BE2C (cell line): ENCODE results near the gene GBA3.

ENCODE experiments used
- DNase-seq: peaks from one replicate; pipeline ENCODE4 v3.0.0-alpha.2; 2020
- H3K27me3 ChIP-seq: fragments of 250-450 bp; sonication (Bioruptor Pico); 2 replicates; pipeline ENCODE4 v1.5.1; 2020; ENCODE audit warnings: mild to moderate bottlenecking
- H3K36me3 ChIP-seq: fragments of 250-450 bp; sonication (Bioruptor Pico); 2 replicates; pipeline ENCODE4 v1.5.1; 2020; ENCODE audit warnings: mild to moderate bottlenecking
- H3K4me1 ChIP-seq: fragments of 250-450 bp; sonication (Bioruptor Pico); 2 replicates; pipeline ENCODE4 v1.5.1; 2020
- H3K4me3 ChIP-seq: 2 replicates; pipeline ENCODE4 v1.5.1; 2011; ENCODE audit warnings: low read depth, low read length
- H3K9me3 ChIP-seq: fragments of 250-450 bp; sonication (Bioruptor Pico); 2 replicates; pipeline ENCODE4 v1.5.1; 2020
- CTCF ChIP-seq: IDR thresholded peaks from 2 replicates; pipeline ENCODE4 v1.5.1; 2012; ENCODE audit warnings: mild to moderate bottlenecking, low read depth, low read length

The GBA3 gene

GRCh38 chr4:22787753-22788375 is 95.1 kb downstream of the GBA3 start:
- no peak for TF ChIP-seq CTCF
- DNase-seq: no peak
- Histone ChIP-seq H3K4me1 (no peaks in the 10 kb centered on the region), H3K9me3 (no peaks in the 10 kb centered on the region), H3K36me3 (no peaks in the 10 kb centered on the region), H3K27me3 (no peaks in the 10 kb centered on the region), H3K4me3 (no peak overlapping the region)

GRCh38 chr4:22790631-22791030 is 97.9 kb downstream of the GBA3 start:
- Histone ChIP-seq H3K4me1 (no peaks in the 10 kb centered on the region), H3K4me3 (no peak overlapping the region), H3K9me3 (no peaks in the 10 kb centered on the region), H3K36me3 (no peaks in the 10 kb centered on the region), H3K27me3 (no peaks in the 10 kb centered on the region)
- no peak for TF ChIP-seq CTCF
- DNase-seq: no peak

- no peak for DNase-seq
Observed at GRCh38 chr4:22794732-22795131, 102.0 kb downstream of the GBA3 start.

GRCh38 chr4:22801391-22801790 is 108.7 kb downstream of the GBA3 start:
- Histone ChIP-seq H3K4me1 (no peaks in the 10 kb centered on the region), H3K27me3 (no peaks in the 10 kb centered on the region), H3K4me3 (no peak overlapping the region), H3K9me3 (no peaks in the 10 kb centered on the region), H3K36me3 (no peaks in the 10 kb centered on the region)
- no peak for TF ChIP-seq CTCF
- DNase-seq: no peak

More at GRCh38 chr4:22794732-22795131, 102.0 kb downstream of the GBA3 start:
- no peaks in the 10 kb centered on the region for H3K27me3 ChIP-seq
- no peak overlapping the region for H3K4me3 ChIP-seq
- H3K36me3 ChIP-seq: no peaks in the 10 kb centered on the region
- TF ChIP-seq CTCF: no peak
- H3K9me3 ChIP-seq: no peaks in the 10 kb centered on the region
- no peaks in the 10 kb centered on the region for H3K4me1 ChIP-seq

- no peak for DNase-seq
- Histone ChIP-seq H3K27me3 (no peaks in the 10 kb centered on the region), H3K36me3 (no peaks in the 10 kb centered on the region), H3K9me3 (no peaks in the 10 kb centered on the region), H3K4me1 (no peaks in the 10 kb centered on the region), H3K4me3 (no peak overlapping the region)
- no peak for TF ChIP-seq CTCF
Observed at GRCh38 chr4:22802876-22803275, 110.1 kb downstream of the GBA3 start.

GRCh38 chr4:22803512-22803911 is 110.8 kb downstream of the GBA3 start:
- DNase-seq: no peak
- H3K27me3 ChIP-seq: no peaks in the 10 kb centered on the region
- H3K4me1 ChIP-seq: no peaks in the 10 kb centered on the region
- no peak overlapping the region for H3K4me3 ChIP-seq
- no peaks in the 10 kb centered on the region for H3K9me3 ChIP-seq
- no peak for TF ChIP-seq CTCF
- H3K36me3 ChIP-seq: no peaks in the 10 kb centered on the region
